Upper lobe of right lung (tissue), 1 donor: ENCODE data around the gene PSAT1. TPM values are rescaled to one million over a fixed set of nuclear protein-coding genes. Genes with fewer than 3 reads are reported as not detected.

Source experiments
- ATAC-seq: fragments of 200-7000 bp; cut with Tn5 transposase; one replicate; pipeline ENCODE4 v1.9.1; 2020; ENCODE audit warnings: mild to moderate bottlenecking, moderate library complexity
- DNase-seq: peaks from one replicate; pipeline ENCODE4 v3.0.0-alpha.2; 2020
- H3K27ac ChIP-seq: fragments of 200-600 bp; one replicate; pipeline ENCODE4 v1.8.0; 2022
- H3K27me3 ChIP-seq: fragments of 200-600 bp; one replicate; pipeline ENCODE4 v1.8.0; 2022; ENCODE audit warnings: mild to moderate bottlenecking
- H3K36me3 ChIP-seq: fragments of 200-600 bp; one replicate; pipeline ENCODE4 v1.8.0; 2022
- H3K4me1 ChIP-seq: fragments of 200-600 bp; one replicate; pipeline ENCODE4 v1.8.0; 2022
- H3K4me3 ChIP-seq: fragments of 200-600 bp; one replicate; pipeline ENCODE4 v1.8.0; 2022; ENCODE audit warnings: mild to moderate bottlenecking
- H3K9me3 ChIP-seq: fragments of 200-600 bp; one replicate; pipeline ENCODE4 v1.8.0; 2022
- intact Hi-C: fragments of 100-400 bp; cut with DNase I; formaldehyde crosslinking; loops from one replicate; pipeline ENCODE4 v1.11.0; 2022
- total RNA-seq: library from RNA; stranded (reverse); fragmentation: NEBNext Ultra II Directional; extraction: Animal tissue kit (Norgen Biotek cat#: 25700); gene quantifications from one replicate; pipeline ENCODE4 v1.2.1, GENCODE V29; 2021
- TF ChIP-seq, protein P1 (sequence below): fragments of 200-600 bp; IDR thresholded peaks from one replicate; pipeline ENCODE4 v1.8.0; 2022; ENCODE audit warnings: antibody characterized with exemption
- donor health status: DM: no; HTN: yes; CAD: no; lungs with severe emphysema.

The PSAT1 gene
- total RNA-seq, 1 donor from 2014 or later: 8.2 TPM

DNA sequence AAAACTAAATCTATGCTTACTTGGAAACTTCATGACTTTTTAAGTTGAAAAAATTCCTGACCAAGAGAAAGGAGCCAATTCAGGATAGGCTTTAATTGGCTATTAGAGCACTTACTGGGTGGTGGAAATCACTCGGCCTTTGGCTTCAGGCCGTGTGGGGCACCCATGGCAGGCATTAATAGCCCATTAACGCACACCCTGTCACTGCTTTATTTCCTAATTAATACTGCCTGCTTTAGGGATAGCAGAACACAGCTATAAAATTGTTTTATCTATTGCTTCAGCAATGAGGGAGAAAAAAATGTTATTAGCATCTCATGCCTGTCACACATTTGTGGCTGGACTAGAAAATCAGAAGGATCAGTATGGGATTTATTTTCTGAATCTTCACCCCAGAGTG is 58.1 kb downstream of the PSAT1 start:
- DNase-seq (no peak), ATAC-seq (no peak)
- no peak overlapping the region for H3K4me3 ChIP-seq
- H3K4me1 ChIP-seq: no peaks in the 10 kb centered on the region
- intact Hi-C loops: no loop called here
- no peak overlapping the region for H3K27ac ChIP-seq
- H3K36me3 ChIP-seq: no peaks in the 10 kb centered on the region
- no peaks in the 10 kb centered on the region for H3K27me3 ChIP-seq
- TF ChIP-seq, protein P1, sequence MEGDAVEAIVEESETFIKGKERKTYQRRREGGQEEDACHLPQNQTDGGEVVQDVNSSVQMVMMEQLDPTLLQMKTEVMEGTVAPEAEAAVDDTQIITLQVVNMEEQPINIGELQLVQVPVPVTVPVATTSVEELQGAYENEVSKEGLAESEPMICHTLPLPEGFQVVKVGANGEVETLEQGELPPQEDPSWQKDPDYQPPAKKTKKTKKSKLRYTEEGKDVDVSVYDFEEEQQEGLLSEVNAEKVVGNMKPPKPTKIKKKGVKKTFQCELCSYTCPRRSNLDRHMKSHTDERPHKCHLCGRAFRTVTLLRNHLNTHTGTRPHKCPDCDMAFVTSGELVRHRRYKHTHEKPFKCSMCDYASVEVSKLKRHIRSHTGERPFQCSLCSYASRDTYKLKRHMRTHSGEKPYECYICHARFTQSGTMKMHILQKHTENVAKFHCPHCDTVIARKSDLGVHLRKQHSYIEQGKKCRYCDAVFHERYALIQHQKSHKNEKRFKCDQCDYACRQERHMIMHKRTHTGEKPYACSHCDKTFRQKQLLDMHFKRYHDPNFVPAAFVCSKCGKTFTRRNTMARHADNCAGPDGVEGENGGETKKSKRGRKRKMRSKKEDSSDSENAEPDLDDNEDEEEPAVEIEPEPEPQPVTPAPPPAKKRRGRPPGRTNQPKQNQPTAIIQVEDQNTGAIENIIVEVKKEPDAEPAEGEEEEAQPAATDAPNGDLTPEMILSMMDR: no peak
- peaks cover 4% of the 10 kb centered on the region for H3K9me3 ChIP-seq

DNA sequence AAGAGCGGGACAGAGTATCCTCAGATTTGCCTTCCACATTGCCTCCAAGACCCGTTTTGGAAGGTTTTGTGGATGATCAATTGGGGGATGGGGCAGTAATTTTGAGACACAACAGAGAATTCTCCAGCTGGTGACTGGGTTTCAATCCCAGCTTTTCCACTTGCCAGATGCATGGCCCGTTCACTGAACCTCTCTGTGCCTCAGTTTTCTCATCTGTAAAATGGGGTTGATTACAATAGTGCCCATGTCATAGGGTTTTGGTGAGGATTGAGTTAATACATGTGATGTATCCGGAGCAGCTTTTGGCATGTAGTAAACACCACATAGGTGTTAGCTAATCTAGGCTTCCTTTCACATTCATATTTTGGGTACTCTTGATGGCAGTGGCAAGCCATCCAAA is 59.7 kb downstream of the PSAT1 start:
- no peaks in the 10 kb centered on the region for H3K36me3 ChIP-seq
- H3K27ac ChIP-seq: no peak overlapping the region
- peaks cover 4% of the 10 kb centered on the region for H3K9me3 ChIP-seq
- no peak overlapping the region for H3K4me3 ChIP-seq
- DNase-seq (no peak), ATAC-seq (no peak)
- no peaks in the 10 kb centered on the region for H3K27me3 ChIP-seq
- H3K4me1 ChIP-seq: no peaks in the 10 kb centered on the region
- TF ChIP-seq, protein P1: no peak
- intact Hi-C loops: no loop called here

DNA sequence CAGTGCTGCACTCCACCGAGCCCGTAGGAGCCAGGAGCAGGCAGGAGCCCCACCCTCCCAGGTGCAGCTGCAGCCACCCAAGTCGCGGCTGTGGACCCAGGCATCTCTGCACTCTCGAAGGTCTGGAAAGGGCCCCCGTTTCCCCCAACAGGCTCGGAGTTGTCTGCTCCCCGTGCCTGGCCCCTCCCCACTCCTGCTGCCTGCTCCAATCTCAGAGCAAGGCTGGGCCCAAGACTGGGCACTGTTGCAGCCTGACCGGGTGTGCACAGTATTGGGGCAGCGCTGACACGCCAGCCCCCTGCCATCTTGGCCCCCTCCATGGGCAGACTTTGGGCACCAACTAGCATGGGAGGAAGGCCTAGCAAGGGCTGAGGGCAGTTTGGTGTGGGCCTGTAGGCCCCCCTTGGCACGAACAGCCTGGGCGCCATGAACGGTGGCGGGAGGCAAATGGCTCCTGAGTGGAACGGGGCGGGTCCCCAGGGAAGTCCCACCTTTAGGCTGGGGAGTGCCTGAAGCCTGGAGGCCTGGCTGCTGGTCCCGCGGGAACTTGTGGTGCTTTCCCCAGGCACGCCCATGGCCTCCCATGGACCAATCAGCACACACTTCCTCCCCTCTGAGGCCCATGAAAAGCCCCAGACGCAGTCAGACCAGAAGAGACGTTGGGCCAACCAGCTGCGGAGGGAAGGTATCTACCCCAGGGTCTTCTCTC is 60.4 kb downstream of the PSAT1 start:
- H3K27ac ChIP-seq: no peak overlapping the region
- ATAC-seq (peak; percentile 37), DNase-seq (no peak)
- H3K36me3 ChIP-seq: no peaks in the 10 kb centered on the region
- no peaks in the 10 kb centered on the region for H3K4me1 ChIP-seq
- intact Hi-C loops: no loop called here
- no peaks in the 10 kb centered on the region for H3K27me3 ChIP-seq
- no peak overlapping the region for H3K4me3 ChIP-seq
- TF ChIP-seq, protein P1: no peak
- peaks cover 4% of the 10 kb centered on the region for H3K9me3 ChIP-seq

DNA sequence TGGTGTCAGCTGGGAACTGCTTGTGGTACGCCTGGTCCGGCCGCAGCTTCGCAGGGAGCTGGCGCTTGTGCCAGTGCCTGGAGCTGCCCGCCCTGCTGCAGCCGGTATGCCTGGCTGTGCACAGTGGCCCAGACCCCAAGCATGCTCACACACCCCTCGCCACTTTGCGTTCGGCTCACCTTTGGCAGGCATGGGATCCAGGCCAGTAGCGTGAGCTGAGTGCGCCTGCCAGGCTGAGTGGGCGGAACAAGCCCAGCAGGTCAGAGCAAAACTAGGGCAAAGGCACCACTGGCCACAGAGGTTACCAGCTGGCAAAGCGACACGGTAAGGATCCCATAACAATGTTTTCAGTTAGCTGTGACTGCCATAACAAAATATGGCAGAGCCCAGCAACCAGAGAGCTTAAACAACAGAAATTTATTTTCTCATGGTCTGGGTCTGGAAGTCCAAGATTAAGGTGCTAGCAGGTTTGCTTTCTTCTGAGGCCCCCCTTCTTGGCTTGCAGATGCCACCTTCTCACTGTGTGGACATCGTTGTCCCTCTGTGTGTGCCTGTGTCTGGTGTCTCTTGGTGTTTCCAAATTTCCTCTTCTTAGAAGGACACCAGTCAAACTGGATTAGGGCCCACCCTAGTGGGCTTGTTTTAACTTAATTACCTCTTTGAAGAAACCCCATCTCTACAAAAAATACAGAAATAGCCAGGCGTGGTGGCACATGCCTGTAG is 61.6 kb downstream of the PSAT1 start:
- Histone ChIP-seq H3K27me3 (no peaks in the 10 kb centered on the region), H3K4me1 (no peaks in the 10 kb centered on the region), H3K36me3 (no peaks in the 10 kb centered on the region), H3K9me3 (peaks cover 2% of the 10 kb centered on the region), H3K27ac (no peak overlapping the region), H3K4me3 (no peak overlapping the region)
- intact Hi-C loops: no loop called here
- no peak for DNase-seq
- TF ChIP-seq, protein P1: no peak
- ATAC-seq: no peak

DNA sequence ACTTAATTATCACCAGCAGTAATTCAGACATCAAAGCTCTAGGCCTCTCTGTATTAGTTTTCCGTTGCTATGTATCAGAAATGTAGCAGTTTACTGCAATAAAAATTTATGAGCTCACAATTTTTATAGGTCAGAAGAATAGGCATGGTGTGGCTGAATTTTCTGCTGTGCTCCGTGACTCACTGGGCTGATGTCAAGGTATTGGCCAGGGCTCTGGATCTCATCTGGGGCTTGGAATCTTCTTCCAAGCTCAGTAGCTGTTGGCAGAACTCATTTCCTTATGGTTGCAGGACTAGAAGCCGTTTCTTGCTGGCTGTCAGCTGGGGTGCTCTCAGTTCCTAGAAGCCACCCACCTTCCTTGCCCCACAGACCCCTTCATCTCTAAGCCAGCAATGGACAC is 66.3 kb downstream of the PSAT1 start:
- Histone ChIP-seq H3K27ac (no peak overlapping the region), H3K4me1 (no peaks in the 10 kb centered on the region), H3K4me3 (no peak overlapping the region), H3K9me3 (no peaks in the 10 kb centered on the region), H3K27me3 (no peaks in the 10 kb centered on the region), H3K36me3 (no peaks in the 10 kb centered on the region)
- ATAC-seq (no peak), DNase-seq (no peak)
- TF ChIP-seq, protein P1: no peak
- intact Hi-C loops: no loop called here
